Cardiac muscle cell (in vitro differentiated cells and primary cell): ENCODE results near the gene PBX1. TPM values are rescaled to one million over a fixed set of nuclear protein-coding genes. Genes with fewer than 3 reads are reported as not detected.
"Not testable (repeated sequence)": the region's sequence is repeated elsewhere in the genome, so short reads cannot be mapped to it uniquely, and the experiment has no call there.

Experiments
- DNase-seq, 2 donors: peaks; one replicate each; pipeline versions ENCODE4 v3.0.0 to v3.0.0-alpha.2; 2010 to 2017; ENCODE audit warnings: low read depth in 1 of 2, low spot score in 1 of 2
- H3K27ac ChIP-seq: fragments of 200-600 bp; sonication (generic); 2 replicates; pipeline ENCODE4 v1.5.1; 2016
- H3K27me3 ChIP-seq: fragments of 200-600 bp; sonication (generic); 2 replicates; pipeline ENCODE4 v1.6.0; 2016; ENCODE audit warnings: control low read depth
- H3K36me3 ChIP-seq: fragments of 200-600 bp; sonication (generic); 2 replicates; pipeline ENCODE4 v1.5.1; 2016; ENCODE audit warnings: control low read depth
- H3K4me1 ChIP-seq: fragments of 200-600 bp; sonication (generic); 2 replicates; pipeline ENCODE4 v1.8.1; 2017; ENCODE audit warnings: low read depth, mild to moderate bottlenecking, mixed run types
- H3K4me3 ChIP-seq: fragments of 200-600 bp; sonication (generic); 2 replicates; pipeline ENCODE4 v1.5.1; 2016; ENCODE audit warnings: mild to moderate bottlenecking
- H3K9me3 ChIP-seq: fragments of 200-600 bp; sonication (generic); 2 replicates; pipeline ENCODE4 v1.5.1; 2017; ENCODE audit warnings: low read depth, mild to moderate bottlenecking, control low read depth
- polyA plus RNA-seq: library from polyadenylated mRNA; unstranded; fragments of >200 nt; fragmentation: Nextera tagmentation; extraction: Ambion mirVana; gene quantifications from 2 replicates; pipeline ENCODE4 v1.2.1, GENCODE V29; 2016
- total RNA-seq: library from RNA; depleted of rRNA; stranded (reverse); fragments of >200 nt; gene quantifications from 2 replicates; pipeline ENCODE4 v1.2.3, GENCODE V29; 2016
- TF ChIP-seq, protein P1 (sequence below): IDR thresholded peaks from 2 replicates; pipeline ENCODE4 v1.5.1; 2012; ENCODE audit warnings: low read depth, mild to moderate bottlenecking, low read length

The PBX1 gene
- total and polyA plus RNA-seq, 2 experiments from 2014 or later, result 43.5 to 182 TPM

DNA sequence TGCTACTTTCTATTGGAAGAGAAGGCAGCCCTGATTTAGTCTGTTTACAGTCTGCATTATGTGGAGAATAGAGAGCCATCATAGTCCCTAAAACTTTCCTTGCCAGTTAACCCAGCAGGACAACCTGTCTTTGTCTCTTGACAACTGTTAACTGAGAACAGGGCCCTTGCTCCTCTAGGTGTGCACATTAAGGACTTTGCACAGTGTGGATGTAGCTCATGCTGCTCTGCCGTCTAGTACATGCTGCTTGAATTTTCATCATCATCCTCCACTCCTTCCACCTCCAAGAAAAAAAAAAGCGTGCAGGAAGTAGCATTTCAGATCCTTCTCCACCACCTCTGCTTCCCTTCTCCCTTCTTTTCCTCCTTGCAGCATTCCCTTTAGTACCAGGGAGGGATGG, 91.5 kb downstream of the PBX1 start:
- H3K27ac ChIP-seq, result no peak overlapping the region

DNA sequence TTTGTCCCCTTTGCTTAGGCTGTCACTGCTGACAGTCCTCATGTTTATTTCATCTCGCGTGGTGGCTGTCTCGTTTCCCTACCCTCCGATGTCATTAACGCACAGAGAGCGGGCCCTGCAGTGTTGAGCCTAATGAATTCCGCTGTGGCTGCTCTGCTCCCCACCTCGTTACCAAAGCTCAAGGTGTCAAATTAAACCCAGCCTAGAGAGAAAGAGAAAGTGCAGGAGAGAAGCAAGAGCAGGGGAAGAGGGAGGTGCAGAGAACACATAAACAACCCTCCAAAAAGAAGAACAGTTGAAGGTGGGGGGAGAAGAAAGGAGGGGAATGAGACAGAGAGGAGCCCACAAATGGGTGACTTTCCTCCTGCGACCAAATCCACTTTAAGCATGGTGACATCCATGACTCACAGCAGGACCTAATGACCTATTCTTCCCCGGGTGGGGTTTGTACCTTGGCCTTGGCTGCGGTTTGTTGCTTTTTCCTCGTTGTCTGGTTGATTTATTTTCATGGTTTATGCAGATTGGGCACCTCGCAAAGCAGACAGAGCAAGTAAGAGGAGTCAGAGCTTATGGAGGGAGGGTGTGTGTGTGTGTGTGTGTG, 92.5 kb downstream of the PBX1 start:
- Histone ChIP-seq H3K4me3 (no peak overlapping the region), H3K36me3 (peaks cover 8% of the 10 kb centered on the region), H3K27me3 (no peaks in the 10 kb centered on the region), H3K4me1 (peaks cover 33% of the 10 kb centered on the region), H3K27ac (no peak overlapping the region), H3K9me3 (no peaks in the 10 kb centered on the region)
- no peak for DNase-seq
- TF ChIP-seq, protein P1, sequence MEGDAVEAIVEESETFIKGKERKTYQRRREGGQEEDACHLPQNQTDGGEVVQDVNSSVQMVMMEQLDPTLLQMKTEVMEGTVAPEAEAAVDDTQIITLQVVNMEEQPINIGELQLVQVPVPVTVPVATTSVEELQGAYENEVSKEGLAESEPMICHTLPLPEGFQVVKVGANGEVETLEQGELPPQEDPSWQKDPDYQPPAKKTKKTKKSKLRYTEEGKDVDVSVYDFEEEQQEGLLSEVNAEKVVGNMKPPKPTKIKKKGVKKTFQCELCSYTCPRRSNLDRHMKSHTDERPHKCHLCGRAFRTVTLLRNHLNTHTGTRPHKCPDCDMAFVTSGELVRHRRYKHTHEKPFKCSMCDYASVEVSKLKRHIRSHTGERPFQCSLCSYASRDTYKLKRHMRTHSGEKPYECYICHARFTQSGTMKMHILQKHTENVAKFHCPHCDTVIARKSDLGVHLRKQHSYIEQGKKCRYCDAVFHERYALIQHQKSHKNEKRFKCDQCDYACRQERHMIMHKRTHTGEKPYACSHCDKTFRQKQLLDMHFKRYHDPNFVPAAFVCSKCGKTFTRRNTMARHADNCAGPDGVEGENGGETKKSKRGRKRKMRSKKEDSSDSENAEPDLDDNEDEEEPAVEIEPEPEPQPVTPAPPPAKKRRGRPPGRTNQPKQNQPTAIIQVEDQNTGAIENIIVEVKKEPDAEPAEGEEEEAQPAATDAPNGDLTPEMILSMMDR, result no peak

More for the DNA sequence above, 91.5 kb downstream of the PBX1 start:
- Histone ChIP-seq H3K36me3 (peaks cover 10% of the 10 kb centered on the region), H3K4me1 (peaks cover 36% of the 10 kb centered on the region), H3K4me3 (no peak overlapping the region), H3K9me3 (no peaks in the 10 kb centered on the region), H3K27me3 (no peaks in the 10 kb centered on the region)
- TF ChIP-seq, protein P1, result no peak
- no peak for DNase-seq

- not testable (repeated sequence) for H3K27ac ChIP-seq, H3K4me3 ChIP-seq, H3K27me3 ChIP-seq, H3K36me3 ChIP-seq, DNase-seq, H3K9me3 ChIP-seq
- peaks cover 18% of the 10 kb centered on the region for H3K4me1 ChIP-seq
These were observed 94.0 kb downstream of the PBX1 start for GRCh38 chr1:164652969-164653368.

DNA sequence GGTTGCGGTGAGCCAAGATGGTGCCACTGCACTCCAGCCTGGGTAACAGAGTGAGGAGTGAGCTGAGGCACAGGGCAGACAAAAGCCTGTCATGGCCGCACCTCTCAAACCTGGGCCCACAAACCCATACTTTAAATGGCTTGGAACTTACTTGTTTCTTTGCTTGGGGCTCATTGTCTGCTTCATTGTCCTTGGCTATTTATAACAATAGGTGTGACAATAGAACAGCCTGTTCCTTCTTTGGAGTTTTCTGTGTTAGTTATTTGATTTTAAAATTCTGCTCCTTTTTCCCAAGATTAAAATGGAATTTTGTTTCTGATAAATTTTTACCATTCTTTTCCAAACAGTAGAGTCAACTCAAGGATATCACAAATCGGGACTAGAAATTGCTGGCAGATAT, 94.7 kb downstream of the PBX1 start:
- peaks cover 11% of the 10 kb centered on the region for H3K4me1 ChIP-seq
- no peaks in the 10 kb centered on the region for H3K27me3 ChIP-seq
- TF ChIP-seq, protein P1, result no peak
- no peak for DNase-seq
- no peak overlapping the region for H3K4me3 ChIP-seq
- peak overlapping the region; percentile 33 for H3K27ac ChIP-seq
- H3K9me3 ChIP-seq, result no peaks in the 10 kb centered on the region
- peaks cover 8% of the 10 kb centered on the region for H3K36me3 ChIP-seq

GRCh38 chr1:164654200-164654599, 95.2 kb downstream of the PBX1 start:
- H3K27me3 ChIP-seq, result no peaks in the 10 kb centered on the region
- no peak overlapping the region for H3K4me3 ChIP-seq
- H3K4me1 ChIP-seq, result peaks cover 6% of the 10 kb centered on the region
- H3K27ac ChIP-seq, result peak overlapping the region; percentile 33
- no peak for DNase-seq
- H3K9me3 ChIP-seq, result no peaks in the 10 kb centered on the region
- TF ChIP-seq, protein P1, result no peak
- H3K36me3 ChIP-seq, result peaks cover 8% of the 10 kb centered on the region

DNA sequence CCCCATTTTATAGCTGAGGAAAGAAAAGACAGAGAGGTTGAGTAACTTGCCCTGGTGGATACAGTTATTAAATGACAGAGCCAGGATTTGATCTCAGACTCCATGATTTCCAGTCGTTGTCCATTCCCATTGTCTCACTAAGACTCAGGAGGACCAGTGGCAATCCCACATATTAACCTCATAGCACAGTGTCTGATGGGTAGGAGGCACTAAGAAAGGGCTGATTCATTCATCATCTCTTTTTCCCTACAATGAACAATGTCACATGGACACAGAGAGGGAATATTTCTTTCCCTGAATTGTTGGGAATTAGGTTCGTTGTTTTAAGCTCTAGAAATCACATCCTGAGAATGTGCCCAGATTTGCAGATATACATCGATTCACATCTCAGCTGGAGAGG, 99.9 kb downstream of the PBX1 start:
- DNase-seq, result no peak
- Histone ChIP-seq H3K36me3 (peaks cover 8% of the 10 kb centered on the region), H3K9me3 (no peaks in the 10 kb centered on the region), H3K4me3 (no peak overlapping the region), H3K27me3 (no peaks in the 10 kb centered on the region), H3K27ac (peak overlapping the region; percentile 51), H3K4me1 (peaks cover 17% of the 10 kb centered on the region)
- TF ChIP-seq, protein P1, result no peak
